B cell (primary cell): ENCODE data around the gene OR10R2. TPM values are rescaled to one million over a fixed set of nuclear protein-coding genes. Genes with fewer than 3 reads are reported as not detected.

Experiments
- ATAC-seq: fragments of 200-7000 bp; cut with Tn5 transposase; one replicate; pipeline ENCODE4 v1.10.0; 2021; ENCODE audit warnings: low read depth, mild to moderate bottlenecking, moderate number of reproducible peaks, moderate library complexity
- CTCF ChIA-PET: fragments of 350-600 bp; sonication (Branson Sonifier 250); formaldehyde crosslinking; loops from one replicate; lab custom pipeline; 2021; ENCODE audit warnings: antibody characterized with exemption, inconsistent platforms; lab: Charles Lee
- POLR2A ChIA-PET: fragments of 350-600 bp; sonication (Branson Sonifier 250); formaldehyde crosslinking; loops from one replicate; lab custom pipeline; 2021; ENCODE audit warnings: antibody characterized with exemption; lab: Charles Lee
- DNase-seq: peaks from one replicate; pipeline ENCODE4 v3.0.0; 2013
- H2AFZ ChIP-seq: 2 replicates; pipeline ENCODE4 v1.6.1; 2012; ENCODE audit warnings: mild to moderate bottlenecking, low read depth, low read length; ENCODE audit not compliant: insufficient read depth, poor library complexity, severe bottlenecking
- H3K27ac ChIP-seq, 2 donors: 1 replicate in 1 of 2; 2 replicates in 1 of 2; pipeline ENCODE4 v1.5.1; 2012 to 2013; ENCODE audit warnings: low read length in 2 of 2, mild to moderate bottlenecking in 2 of 2, moderate library complexity in 1 of 2
- H3K27me3 ChIP-seq, 4 experiments: fragments of 200-600 bp in 1 of 4; sonication (generic) in 1 of 4; replicated peaks in 1 of 4; 1 replicate in 2 of 4; 2 replicates in 2 of 4; pipeline versions ENCODE4 v1.6.1 to v1.7.0; 2013 to 2016; ENCODE audit warnings: low read length in 3 of 4, mild to moderate bottlenecking in 2 of 4, mixed read lengths in 1 of 4, moderate library complexity in 1 of 4; ENCODE audit not compliant: insufficient read depth in 4 of 4, control insufficient read depth in 3 of 4; ENCODE audit errors: control extremely low read depth in 1 of 4
- H3K36me3 ChIP-seq, 2 experiments: replicated peaks in 1 of 2; 1 replicate in 1 of 2; 2 replicates in 1 of 2; pipeline versions ENCODE4 v1.6.1 to v1.7.1; 2013; ENCODE audit warnings: low read length in 1 of 2; ENCODE audit not compliant: insufficient read depth in 2 of 2, control insufficient read depth in 1 of 2; ENCODE audit errors: control extremely low read depth in 1 of 2, extremely low read depth in 1 of 2
- H3K4me1 ChIP-seq, 2 donors: fragments of 200-600 bp in 1 of 2; sonication (generic) in 1 of 2; 1 replicate in 1 of 2; 2 replicates in 1 of 2; pipeline versions ENCODE4 v1.5.1 to v1.6.1; 2013 to 2017; ENCODE audit warnings: low read length in 2 of 2; ENCODE audit not compliant: control insufficient read depth in 2 of 2, insufficient read depth in 2 of 2
- H3K4me2 ChIP-seq: replicated peaks from 2 replicates; pipeline ENCODE3; 2012; ENCODE audit warnings: mild to moderate bottlenecking, low read depth, low read length; ENCODE audit not compliant: poor library complexity, severe bottlenecking
- H3K4me3 ChIP-seq, 5 experiments: fragments of 200-600 bp in 1 of 5; sonication (generic) in 1 of 5; 1 replicate in 3 of 5; 2 replicates in 2 of 5; pipeline versions ENCODE4 v1.5.1 to v1.7.0; 2011 to 2016; ENCODE audit warnings: low read length in 4 of 5, mild to moderate bottlenecking in 4 of 5, low read depth in 2 of 5, control low read depth in 1 of 5, moderate library complexity in 1 of 5; ENCODE audit not compliant: insufficient read depth in 1 of 5; ENCODE audit errors: control extremely low read depth in 1 of 5, extremely low read depth in 1 of 5
- H3K79me2 ChIP-seq: fragments of 200-600 bp; sonication (generic); one replicate; pipeline ENCODE4 v1.6.0; 2016; ENCODE audit warnings: low read length; ENCODE audit not compliant: control insufficient read depth, insufficient read depth
- H3K9ac ChIP-seq: fragments of 200-600 bp; sonication (generic); 2 replicates; pipeline ENCODE4 v1.6.1; 2017; ENCODE audit warnings: mild to moderate bottlenecking, low read length, moderate library complexity
- H3K9me3 ChIP-seq, 3 donors: one replicate each; pipeline versions ENCODE4 v1.6.1 to v1.7.1; 2013; ENCODE audit warnings: low read length in 2 of 3; ENCODE audit not compliant: control insufficient read depth in 2 of 3, insufficient read depth in 1 of 3; ENCODE audit errors: control extremely low read depth in 1 of 3
- H4K20me1 ChIP-seq: 2 replicates; pipeline ENCODE4 v1.6.0; 2012; ENCODE audit warnings: mild to moderate bottlenecking, low read length; ENCODE audit not compliant: insufficient read depth, control insufficient read depth, poor library complexity, severe bottlenecking
- H3K27ac Mint-ChIP-seq: one replicate; pipeline ENCODE4 v1.8.0; 2021; ENCODE audit warnings: mixed read lengths
- H3K27me3 Mint-ChIP-seq: one replicate; pipeline ENCODE4 v1.8.0; 2021; ENCODE audit warnings: mixed read lengths
- H3K4me1 Mint-ChIP-seq: one replicate; pipeline ENCODE4 v1.8.0; 2021; ENCODE audit warnings: mixed read lengths
- H3K4me3 Mint-ChIP-seq: one replicate; pipeline ENCODE4 v1.8.0; 2021; ENCODE audit warnings: mixed read lengths
- H3K9me3 Mint-ChIP-seq: one replicate; pipeline ENCODE4 v1.8.0; 2022; ENCODE audit warnings: mixed read lengths; ENCODE audit not compliant: insufficient read depth
- CTCF ChIP-seq: fragments of 200-600 bp; IDR thresholded peaks from one replicate; pipeline ENCODE4 v1.8.0; 2022; ENCODE audit warnings: antibody characterized with exemption, mild to moderate bottlenecking
- EZH2 ChIP-seq: IDR thresholded peaks from 2 replicates; pipeline ENCODE4 v1.6.1; 2012; ENCODE audit warnings: borderline replicate concordance, low read depth, mild to moderate bottlenecking, moderate library complexity, low read length; ENCODE audit not compliant: insufficient read depth, poor library complexity, severe bottlenecking
- WGBS: methylation state at CpG from one replicate; pipeline ENCODE4 v1.1.5; 2013; ENCODE audit warnings: missing lambda C conversion rate; ENCODE audit not compliant: insufficient coverage; 5-methylcytosine and 5-hydroxymethylcytosine counted together
- intact Hi-C: fragments of 100-400 bp; cut with micrococcal nuclease; formaldehyde crosslinking; loops from one replicate; pipeline ENCODE4 v1.10.0; 2022
- polyA plus RNA-seq: library from polyadenylated mRNA; depleted of rRNA; stranded (reverse); fragments of >200 nt; gene quantifications from 2 replicates; pipeline ENCODE4 v1.2.3, GENCODE V29; 2012
- total RNA-seq, 2 donors: library from RNA; stranded (reverse); fragments of 120-200 nt in 1 of 2; gene quantifications; 1 replicate in 1 of 2; 2 replicates in 1 of 2; pipeline versions ENCODE4 v1.2.3 to v1.2.4, GENCODE V29; 2013 to 2022

OR10R2 gene
- total and polyA plus RNA-seq, 2 donors (not counting 1 experiment from before 2014, with no cell fraction given) = not detected

GRCh38 chr1:158496374-158496773 is 24.4 kb downstream of the OR10R2 start:
- Mint-ChIP-seq H3K9me3 (no peaks in the 10 kb centered on the region), H3K27me3 (peaks cover 11% of the 10 kb centered on the region), H3K4me1 (peaks cover 2% of the 10 kb centered on the region), H3K4me3 (no peak overlapping the region), H3K27ac (no peak overlapping the region)
- ChIA-PET CTCF (interaction anchor here (0.6 to 2.6 kb wide), 14 partner anchors 10 to 576 kb away, joined by 3 to 37 read pairs (median 5); partner anchors contain the start of gene CD1D), POLR2A (no interaction called here)
- Histone ChIP-seq H3K36me3 (no peaks in the 10 kb centered on the region), H3K9me3 (no peaks in the 10 kb centered on the region), H2AFZ (no peak overlapping the region), H3K27ac (no peak overlapping the region), H3K4me1 (no peaks in the 10 kb centered on the region), H4K20me1 (no peaks in the 10 kb centered on the region), H3K4me3 (no peak overlapping the region), H3K79me2 (no peaks in the 10 kb centered on the region), H3K9ac (no peak overlapping the region), H3K27me3 (peaks cover 0 to 5% (median 0%) of the 10 kb centered on the region in 4 experiments), H3K4me2 (no peak overlapping the region)
- no CpG with 5 or more reads among the region's 2 CpGs for WGBS
- ATAC-seq (no peak), DNase-seq (peak; percentile 46)
- intact Hi-C loops = loop anchor here (1.0 to 2.0 kb wide), 2 partner anchors 250 to 294 kb away; no protein-coding TSS in a partner anchor
- no peak for TF ChIP-seq EZH2
- TF ChIP-seq CTCF = peak; percentile 35

DNA sequence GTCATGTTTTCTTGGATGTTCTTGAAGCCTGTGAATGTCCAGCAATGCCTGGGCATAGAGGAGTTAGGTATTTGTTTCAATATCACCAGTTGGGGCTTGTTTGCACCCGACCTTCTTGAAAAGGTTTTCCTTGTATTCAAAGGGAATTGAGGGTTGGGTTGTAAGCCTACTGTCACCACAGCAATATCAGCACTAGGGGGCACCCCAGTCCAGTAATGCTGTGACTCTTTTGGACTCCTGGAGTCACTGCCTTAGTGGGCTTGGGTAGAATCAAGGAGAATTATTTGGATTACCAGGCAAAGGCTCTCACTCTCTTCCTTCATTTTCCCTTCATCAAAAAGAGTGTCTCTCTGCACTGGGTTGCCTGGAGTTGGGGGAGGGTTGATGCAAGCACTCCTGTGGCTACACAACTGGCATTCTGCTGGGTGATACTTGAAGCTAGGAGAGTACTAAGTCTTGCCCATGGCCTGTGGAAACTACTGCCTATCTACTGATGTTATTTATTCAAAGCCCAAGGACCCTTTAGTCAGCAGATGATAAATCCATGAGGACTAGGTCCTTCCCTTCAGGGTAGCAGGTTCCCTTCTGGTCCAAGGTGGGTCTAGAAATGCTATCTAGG is 34.5 kb downstream of the OR10R2 start:
- Histone ChIP-seq H3K27me3 (peaks cover 0 to 9% (median 0%) of the 10 kb centered on the region in 4 experiments), H3K4me2 (no peak overlapping the region), H3K9ac (no peak overlapping the region), H3K4me1 (no peaks in the 10 kb centered on the region), H4K20me1 (no peaks in the 10 kb centered on the region), H3K36me3 (no peaks in the 10 kb centered on the region), H3K4me3 (no peak overlapping the region), H3K9me3 (no peaks in the 10 kb centered on the region), H3K79me2 (no peaks in the 10 kb centered on the region), H3K27ac (no peak overlapping the region), H2AFZ (no peak overlapping the region)
- POLR2A ChIA-PET = no interaction called here
- WGBS = no CpG with 5 or more reads among the region's 1 CpG
- CTCF ChIA-PET = interaction anchor here (0.6 to 2.9 kb wide), 8 partner anchors 10 to 708 kb away, joined by 3 to 19 read pairs (median 6); no protein-coding TSS in a partner anchor
- peak; percentile 49 for DNase-seq
- Mint-ChIP-seq H3K27ac (no peak overlapping the region), H3K27me3 (peaks cover 39% of the 10 kb centered on the region), H3K4me1 (no peaks in the 10 kb centered on the region), H3K4me3 (no peak overlapping the region), H3K9me3 (no peaks in the 10 kb centered on the region)
- ATAC-seq = peak; percentile 58
- TF ChIP-seq EZH2 (no peak), CTCF (peak; percentile 58)
- intact Hi-C loops = loop anchor here (1.0 to 5.0 kb wide), 2 partner anchors 566 to 583 kb away; no protein-coding TSS in a partner anchor
